ENCODE measurements around the gene CENPVL2.
"Not testable (repeated sequence)": the region's sequence is repeated elsewhere in the genome, so short reads cannot be mapped to it uniquely, and the experiment has no call there.

Gene CENPVL2

GRCh38 chrX:51682720-51683062, at the start of gene CENPVL2:
Gene CENPVL2, minus strand, starts transcription at chrX:51682831. Its CDS starts 0 bp downstream, at chrX:51682831.
- not testable (repeated sequence) for H3K27me3 ChIP-seq (replicated peaks; ENCODE audit: control insufficient read depth, insufficient read depth, low read length); H3K36me3 ChIP-seq (ENCODE audit: control insufficient read depth, insufficient read depth, low read length); H3K4me3 ChIP-seq (replicated peaks; ENCODE audit: low read depth, low read length); DNase-seq (ENCODE audit: extremely low read depth, insufficient read length)

GRCh38 chrX:51728202-51728601, 45.6 kb upstream of the CENPVL2 start:
- no peak for DNase-seq (ENCODE audit: extremely low read depth, insufficient read length)
- Histone ChIP-seq H3K4me3 (replicated peaks; ENCODE audit: low read depth, low read length) (no peak overlapping the region), H3K27me3 (replicated peaks; ENCODE audit: control insufficient read depth, insufficient read depth, low read length) (no peaks in the 10 kb centered on the region), H3K36me3 (ENCODE audit: control insufficient read depth, insufficient read depth, low read length) (no peaks in the 10 kb centered on the region)
- TF ChIP-seq CTCF (IDR thresholded peaks at IDR 0.05; ENCODE audit: insufficient read depth, low read length, poor library complexity, severe bottlenecking) = no peak

- DNase-seq (ENCODE audit: extremely low read depth, insufficient read length); H3K36me3 ChIP-seq (ENCODE audit: control insufficient read depth, insufficient read depth, low read length); H3K27me3 ChIP-seq (replicated peaks; ENCODE audit: control insufficient read depth, insufficient read depth, low read length); H3K4me3 ChIP-seq (replicated peaks; ENCODE audit: low read depth, low read length): not testable (repeated sequence)
Observed at GRCh38 chrX:51712943-51713647, 30.5 kb upstream of the CENPVL2 start.

- H3K4me3 ChIP-seq (replicated peaks; ENCODE audit: low read depth, low read length); H3K27me3 ChIP-seq (replicated peaks; ENCODE audit: control insufficient read depth, insufficient read depth, low read length): not testable (repeated sequence)
Observed at GRCh38 chrX:51710277-51711164, 27.9 kb upstream of the CENPVL2 start, which contains the start of gene CENPVL1. Gene CENPVL1, plus strand, starts transcription at chrX:51710512. Its CDS starts 0 bp downstream, at chrX:51710512.

GRCh38 chrX:51697397-51697796, 14.8 kb upstream of the CENPVL2 start:
- TF ChIP-seq CTCF (IDR thresholded peaks at IDR 0.05; ENCODE audit: insufficient read depth, low read length, poor library complexity, severe bottlenecking) = no peak
- H3K27me3 ChIP-seq (replicated peaks; ENCODE audit: control insufficient read depth, insufficient read depth, low read length) = no peaks in the 10 kb centered on the region
- no peak for DNase-seq (ENCODE audit: extremely low read depth, insufficient read length)
- no peak overlapping the region for H3K4me3 ChIP-seq (replicated peaks; ENCODE audit: low read depth, low read length)
- no peaks in the 10 kb centered on the region for H3K36me3 ChIP-seq (ENCODE audit: control insufficient read depth, insufficient read depth, low read length)

More at GRCh38 chrX:51710277-51711164, 27.9 kb upstream of the CENPVL2 start, which contains the start of gene CENPVL1:
- not testable (repeated sequence) for DNase-seq (ENCODE audit: extremely low read depth, insufficient read length); H3K36me3 ChIP-seq (ENCODE audit: control insufficient read depth, insufficient read depth, low read length)

GRCh38 chrX:51694254-51694653, 11.6 kb upstream of the CENPVL2 start:
- no peak for TF ChIP-seq CTCF (IDR thresholded peaks at IDR 0.05; ENCODE audit: insufficient read depth, low read length, poor library complexity, severe bottlenecking)
- Histone ChIP-seq H3K36me3 (ENCODE audit: control insufficient read depth, insufficient read depth, low read length) (no peaks in the 10 kb centered on the region), H3K4me3 (replicated peaks; ENCODE audit: low read depth, low read length) (no peak overlapping the region), H3K27me3 (replicated peaks; ENCODE audit: control insufficient read depth, insufficient read depth, low read length) (no peaks in the 10 kb centered on the region)
- DNase-seq (ENCODE audit: extremely low read depth, insufficient read length) = no peak

GRCh38 chrX:51681808-51682719, 567 bp downstream of the CENPVL2 start:
- not testable (repeated sequence) for H3K36me3 ChIP-seq (ENCODE audit: control insufficient read depth, insufficient read depth, low read length); H3K4me3 ChIP-seq (replicated peaks; ENCODE audit: low read depth, low read length); DNase-seq (ENCODE audit: extremely low read depth, insufficient read length); H3K27me3 ChIP-seq (replicated peaks; ENCODE audit: control insufficient read depth, insufficient read depth, low read length)

GRCh38 chrX:51679689-51680433, 2.8 kb downstream of the CENPVL2 start:
- H3K4me3 ChIP-seq (replicated peaks; ENCODE audit: low read depth, low read length); H3K27me3 ChIP-seq (replicated peaks; ENCODE audit: control insufficient read depth, insufficient read depth, low read length); H3K36me3 ChIP-seq (ENCODE audit: control insufficient read depth, insufficient read depth, low read length); DNase-seq (ENCODE audit: extremely low read depth, insufficient read length): not testable (repeated sequence)

Data from GM06990 (cell line).